K562 (cell line): ENCODE results near the gene SC5D.

ENCODE experiments used
- ARNT ChIP-seq, 2 experiments: fragments of 450-650 bp; IDR thresholded peaks; 2 replicates each; pipeline ENCODE4 v1.6.1; 2016; ENCODE audit warnings: mild to moderate bottlenecking in 1 of 2
- CBFB ChIP-seq: sonication (generic); formaldehyde crosslinking; IDR thresholded peaks from 2 replicates; pipeline ENCODE4 v1.4.0; 2020; ENCODE audit warnings: mild to moderate bottlenecking, missing genetic modification reagents
- EWSR1 ChIP-seq: fragments of 450-650 bp; IDR thresholded peaks from 2 replicates; pipeline ENCODE4 v1.6.1; 2018; ENCODE audit warnings: borderline replicate concordance, mild to moderate bottlenecking, low read depth, moderate library complexity; ENCODE audit not compliant: partially characterized antibody
- HDAC2 ChIP-seq: fragments of 450-650 bp; IDR thresholded peaks from 2 replicates; pipeline ENCODE4 v1.6.1; 2016; ENCODE audit warnings: mild to moderate bottlenecking
- JUND ChIP-seq, 2 experiments: IDR thresholded peaks; 2 replicates in 1 of 2; 3 replicates in 1 of 2; pipeline ENCODE4 v1.6.1; 2011; ENCODE audit warnings: borderline replicate concordance in 2 of 2, low read depth in 2 of 2, low read length in 2 of 2, improper control_type of control experiment in 1 of 2, missing biosample characterization in 1 of 2, missing genetic modification characterization in 1 of 2, missing genetic modification reagents in 1 of 2
- ZNF134 ChIP-seq: fragments of 250-450 bp; sonication (Bioruptor Pico); conservative IDR thresholded peaks from 2 replicates; pipeline ENCODE4 v1.4.0; 2020
- ZNF274 ChIP-seq: IDR thresholded peaks from 2 replicates; pipeline ENCODE4 v1.6.1; 2011; ENCODE audit warnings: low read depth, mild to moderate bottlenecking, low read length, moderate library complexity, borderline replicate concordance
- TF ChIP-seq, protein P1 (sequence below), 3 experiments: IDR thresholded peaks in 2 of 3; conservative IDR thresholded peaks in 1 of 3; 2 replicates each; pipeline ENCODE4 v1.5.1; 2011 to 2012; ENCODE audit warnings: low read length in 3 of 3, mild to moderate bottlenecking in 3 of 3, control low read depth in 2 of 3, improper control_type of control experiment in 1 of 3, inconsistent platforms in 1 of 3, low read depth in 1 of 3, mixed read lengths in 1 of 3, moderate library complexity in 1 of 3; ENCODE audit not compliant: insufficient read depth in 2 of 3
- TF ChIP-seq, protein P2 (sequence below): IDR thresholded peaks from 2 replicates; pipeline ENCODE4 v1.6.1; 2011; ENCODE audit not compliant: insufficient read length; ENCODE audit errors: extremely low read depth

DNA sequence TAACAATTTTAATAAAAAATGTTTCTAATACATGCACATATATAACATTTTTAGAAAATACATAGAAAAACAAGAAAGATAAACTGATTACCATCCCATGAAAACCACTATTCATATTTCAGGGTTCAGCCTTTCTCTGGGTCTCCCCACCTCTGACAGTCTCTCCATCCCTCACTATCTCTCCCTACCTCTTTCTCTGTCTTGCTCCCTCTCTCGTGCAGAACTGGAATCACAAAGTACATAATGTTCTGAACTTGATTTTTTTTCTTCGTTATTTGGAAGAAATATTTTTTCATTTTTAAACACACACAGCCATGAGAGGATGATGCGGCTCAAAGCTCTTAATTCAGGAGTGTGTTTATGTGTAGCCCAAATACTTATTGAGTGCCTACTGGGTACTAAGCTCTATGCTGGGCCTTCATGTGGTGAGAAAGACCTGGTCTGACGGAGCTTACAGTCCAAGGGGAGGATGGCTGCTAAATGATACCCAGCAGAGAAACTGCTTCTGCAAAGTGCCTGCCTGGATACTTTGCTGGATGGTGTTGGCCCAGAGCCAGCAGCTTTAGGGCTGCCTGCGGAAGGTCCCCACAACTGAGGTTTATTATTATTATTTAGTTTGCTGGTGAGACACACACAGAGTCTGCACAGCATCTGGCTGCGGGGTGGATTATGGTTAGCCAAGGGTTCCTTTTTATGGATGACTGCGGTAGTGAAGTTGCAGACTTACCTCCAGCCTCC lies 42.6 kb downstream of the SC5D start:
- TF ChIP-seq HDAC2 (no peak), EWSR1 (no peak), ARNT (IDR thresholded peaks at IDR 0.05) (no peak), CBFB (CRISPR knock-in tag) (no peak), ZNF134 (no peak), ZNF274 (no peak), JUND (IDR thresholded peaks at IDR 0.05; ENCODE audit: borderline replicate concordance, low read depth, low read length) (no peak), JUND (tag; IDR thresholded peaks at IDR 0.05; ENCODE audit: borderline replicate concordance, low read depth, low read length) (no peak)
- TF ChIP-seq, protein P1, sequence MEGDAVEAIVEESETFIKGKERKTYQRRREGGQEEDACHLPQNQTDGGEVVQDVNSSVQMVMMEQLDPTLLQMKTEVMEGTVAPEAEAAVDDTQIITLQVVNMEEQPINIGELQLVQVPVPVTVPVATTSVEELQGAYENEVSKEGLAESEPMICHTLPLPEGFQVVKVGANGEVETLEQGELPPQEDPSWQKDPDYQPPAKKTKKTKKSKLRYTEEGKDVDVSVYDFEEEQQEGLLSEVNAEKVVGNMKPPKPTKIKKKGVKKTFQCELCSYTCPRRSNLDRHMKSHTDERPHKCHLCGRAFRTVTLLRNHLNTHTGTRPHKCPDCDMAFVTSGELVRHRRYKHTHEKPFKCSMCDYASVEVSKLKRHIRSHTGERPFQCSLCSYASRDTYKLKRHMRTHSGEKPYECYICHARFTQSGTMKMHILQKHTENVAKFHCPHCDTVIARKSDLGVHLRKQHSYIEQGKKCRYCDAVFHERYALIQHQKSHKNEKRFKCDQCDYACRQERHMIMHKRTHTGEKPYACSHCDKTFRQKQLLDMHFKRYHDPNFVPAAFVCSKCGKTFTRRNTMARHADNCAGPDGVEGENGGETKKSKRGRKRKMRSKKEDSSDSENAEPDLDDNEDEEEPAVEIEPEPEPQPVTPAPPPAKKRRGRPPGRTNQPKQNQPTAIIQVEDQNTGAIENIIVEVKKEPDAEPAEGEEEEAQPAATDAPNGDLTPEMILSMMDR (IDR thresholded peaks at IDR 0.05 in 2 of 3, conservative IDR thresholded peaks at IDR 0.05 in 1 of 3; ENCODE audit: insufficient read depth in 2 of 3, low read depth in 1 of 3, low read length in 3 of 3): peak in 1 of 3 experiments; percentile 18; a peak in 1 of 6 replicates
- TF ChIP-seq, protein P2, sequence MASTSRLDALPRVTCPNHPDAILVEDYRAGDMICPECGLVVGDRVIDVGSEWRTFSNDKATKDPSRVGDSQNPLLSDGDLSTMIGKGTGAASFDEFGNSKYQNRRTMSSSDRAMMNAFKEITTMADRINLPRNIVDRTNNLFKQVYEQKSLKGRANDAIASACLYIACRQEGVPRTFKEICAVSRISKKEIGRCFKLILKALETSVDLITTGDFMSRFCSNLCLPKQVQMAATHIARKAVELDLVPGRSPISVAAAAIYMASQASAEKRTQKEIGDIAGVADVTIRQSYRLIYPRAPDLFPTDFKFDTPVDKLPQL: no peak
